ENCODE data around the gene C1QA. TPM values are rescaled to one million over a fixed set of nuclear protein-coding genes. Genes with fewer than 3 reads are reported as not detected.
A peak's percentile ranks its signal among the peaks of the same experiment; 100 is the strongest.

The C1QA gene
- total and polyA plus RNA-seq, 12 donors = 16.4 to 386 (median 34.6) TPM

- intact Hi-C loops (cut with DNase I) = loop anchor here in 3 of 10 donors (2.0 to 10.0 kb wide), 4 partner anchors 92 to 214 kb away; no protein-coding TSS in a partner anchor
- H3K4me3 ChIP-seq = peak overlapping the region in 8 of 10 donors; percentile 0 to 56 (median 35)
- peaks cover 0 to 57% (median 19%) of the 10 kb centered on the region in 7 donors for H3K27me3 ChIP-seq
- ATAC-seq (no peak), DNase-seq (no peak)
- TF ChIP-seq, protein P1, sequence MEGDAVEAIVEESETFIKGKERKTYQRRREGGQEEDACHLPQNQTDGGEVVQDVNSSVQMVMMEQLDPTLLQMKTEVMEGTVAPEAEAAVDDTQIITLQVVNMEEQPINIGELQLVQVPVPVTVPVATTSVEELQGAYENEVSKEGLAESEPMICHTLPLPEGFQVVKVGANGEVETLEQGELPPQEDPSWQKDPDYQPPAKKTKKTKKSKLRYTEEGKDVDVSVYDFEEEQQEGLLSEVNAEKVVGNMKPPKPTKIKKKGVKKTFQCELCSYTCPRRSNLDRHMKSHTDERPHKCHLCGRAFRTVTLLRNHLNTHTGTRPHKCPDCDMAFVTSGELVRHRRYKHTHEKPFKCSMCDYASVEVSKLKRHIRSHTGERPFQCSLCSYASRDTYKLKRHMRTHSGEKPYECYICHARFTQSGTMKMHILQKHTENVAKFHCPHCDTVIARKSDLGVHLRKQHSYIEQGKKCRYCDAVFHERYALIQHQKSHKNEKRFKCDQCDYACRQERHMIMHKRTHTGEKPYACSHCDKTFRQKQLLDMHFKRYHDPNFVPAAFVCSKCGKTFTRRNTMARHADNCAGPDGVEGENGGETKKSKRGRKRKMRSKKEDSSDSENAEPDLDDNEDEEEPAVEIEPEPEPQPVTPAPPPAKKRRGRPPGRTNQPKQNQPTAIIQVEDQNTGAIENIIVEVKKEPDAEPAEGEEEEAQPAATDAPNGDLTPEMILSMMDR (IDR thresholded peaks at IDR 0.05) = no peak
- H3K9me3 ChIP-seq = no peaks in the 10 kb centered on the region
- peaks cover 0 to 5% (median 0%) of the 10 kb centered on the region in 9 donors for H3K36me3 ChIP-seq
- H3K4me1 ChIP-seq = peaks cover 0 to 9% (median 2%) of the 10 kb centered on the region in 9 donors
- 79 to 83% methylated on average over 6 of the region's 6 CpGs for WGBS, 2 donors
- peak overlapping the region in 1 of 10 donors; percentile 81 for H3K27ac ChIP-seq
Observed at GRCh38 chr1:22636927-22637326, 499 bp downstream of the C1QA start.

DNA sequence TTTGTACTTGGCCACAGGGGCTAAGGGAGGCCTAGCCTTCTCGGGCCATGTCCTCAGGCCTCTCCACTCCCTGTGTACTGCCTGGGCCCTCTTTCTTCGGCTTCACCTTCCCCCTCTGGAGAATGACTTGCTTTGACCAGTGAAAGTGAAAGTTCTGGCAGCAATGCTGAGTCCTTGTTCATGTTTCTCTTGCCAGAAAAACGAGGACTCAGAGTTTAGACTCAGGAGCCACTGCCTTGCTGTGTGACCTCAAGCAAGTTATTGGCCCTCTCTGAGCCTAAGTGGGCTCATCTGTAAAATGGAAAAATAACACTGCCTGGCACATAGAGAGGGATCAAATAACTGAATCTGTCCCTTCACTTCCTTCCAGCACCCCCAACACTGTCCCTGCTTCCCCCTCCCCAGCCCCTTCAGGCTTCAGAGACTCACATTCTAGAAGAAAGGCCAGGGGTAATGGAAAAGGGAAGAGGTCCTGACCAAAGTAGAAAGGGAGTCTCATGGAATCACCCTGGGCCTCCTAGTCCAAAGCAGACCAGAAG, 1.5 kb downstream of the C1QA start:
- peaks cover 0 to 17% (median 3%) of the 10 kb centered on the region in 9 donors for H3K4me1 ChIP-seq
- peaks cover 0 to 5% (median 0%) of the 10 kb centered on the region in 9 donors for H3K36me3 ChIP-seq
- no peak for ATAC-seq
- 62 to 66% methylated on average over 3 of the region's 3 CpGs for WGBS, 2 donors
- H3K27ac ChIP-seq = peak overlapping the region in 1 of 10 donors; percentile 81
- intact Hi-C loops (cut with DNase I) = loop anchor here in 3 of 10 donors (2.0 to 10.0 kb wide), 4 partner anchors 93 to 215 kb away; no protein-coding TSS in a partner anchor
- peaks cover 0 to 51% (median 20%) of the 10 kb centered on the region in 7 donors for H3K27me3 ChIP-seq
- H3K9me3 ChIP-seq = no peaks in the 10 kb centered on the region
- peak overlapping the region in 6 of 10 donors; percentile 3 to 56 (median 37) for H3K4me3 ChIP-seq
- DNase-seq = no peak
- TF ChIP-seq, protein P1 (IDR thresholded peaks at IDR 0.05) = no peak

- 78 to 80% methylated on average over 23 of the region's 23 CpGs for WGBS, 2 donors
- no peak for ATAC-seq
- H3K4me3 ChIP-seq = peak overlapping the region in 6 of 10 donors; percentile 3 to 56 (median 35)
- H3K27me3 ChIP-seq = peaks cover 0 to 45% (median 21%) of the 10 kb centered on the region in 7 donors
- no peaks in the 10 kb centered on the region for H3K9me3 ChIP-seq
- H3K27ac ChIP-seq = peak overlapping the region in 1 of 10 donors; percentile 81
- no peak for DNase-seq
- TF ChIP-seq, protein P1 (IDR thresholded peaks at IDR 0.05) = no peak
- H3K36me3 ChIP-seq = peaks cover 0 to 5% (median 0%) of the 10 kb centered on the region in 9 donors
- intact Hi-C loops (cut with DNase I) = loop anchor here in 3 of 10 donors (10.0 kb wide), 3 partner anchors 94 to 114 kb away; no protein-coding TSS in a partner anchor
- H3K4me1 ChIP-seq = peaks cover 0 to 17% (median 3%) of the 10 kb centered on the region in 9 donors
Observed at GRCh38 chr1:22638476-22639234, 2.2 kb downstream of the C1QA start.

- DNase-seq = no peak
- TF ChIP-seq, protein P1 (IDR thresholded peaks at IDR 0.05) = no peak
- H3K27me3 ChIP-seq = peaks cover 0 to 41% (median 21%) of the 10 kb centered on the region in 7 donors
- peaks cover 0 to 17% (median 3%) of the 10 kb centered on the region in 9 donors for H3K4me1 ChIP-seq
- H3K9me3 ChIP-seq = no peaks in the 10 kb centered on the region
- intact Hi-C loops (cut with DNase I) = loop anchor here in 3 of 10 donors (10.0 kb wide), 3 partner anchors 94 to 114 kb away; no protein-coding TSS in a partner anchor
- WGBS, 2 donors = 32% methylated on average over 8 of the region's 8 CpGs
- peak overlapping the region in 1 of 10 donors; percentile 81 for H3K27ac ChIP-seq
- H3K36me3 ChIP-seq = peaks cover 0 to 5% (median 0%) of the 10 kb centered on the region in 9 donors
- peak overlapping the region in 2 of 10 donors; percentile 17 to 56 for H3K4me3 ChIP-seq
- no peak for ATAC-seq
Observed at GRCh38 chr1:22639286-22639685, 2.9 kb downstream of the C1QA start.

Measured in heart right ventricle (tissue), 16 donors.